HUES6 (cell line): ENCODE data around the gene UBA7.
"Not testable (repeated sequence)": the region's sequence is repeated elsewhere in the genome, so short reads cannot be mapped to it uniquely, and the experiment has no call there.

Source experiments
- H3K27ac ChIP-seq: 2 replicates; pipeline ENCODE4 v1.7.0; 2013; ENCODE audit warnings: low read depth, mild to moderate bottlenecking, low read length, inconsistent platforms
- H3K27me3 ChIP-seq: 2 replicates; pipeline ENCODE4 v1.6.1; 2013; ENCODE audit warnings: low read length; ENCODE audit not compliant: control insufficient read depth, insufficient read depth
- H3K36me3 ChIP-seq: 2 replicates; pipeline ENCODE4 v1.6.1; 2013; ENCODE audit warnings: low read length; ENCODE audit not compliant: control insufficient read depth, insufficient read depth
- H3K4me1 ChIP-seq: 2 replicates; pipeline ENCODE4 v1.6.1; 2013; ENCODE audit warnings: low read length; ENCODE audit not compliant: control insufficient read depth, insufficient read depth
- H3K4me3 ChIP-seq: 2 replicates; pipeline ENCODE4 v1.5.1; 2013; ENCODE audit warnings: low read depth, low read length
- H3K9ac ChIP-seq: one replicate; pipeline ENCODE4 v1.6.1; 2013; ENCODE audit warnings: mild to moderate bottlenecking, low read length
- H3K9me3 ChIP-seq: 2 replicates; pipeline ENCODE4 v1.6.1; 2013; ENCODE audit warnings: low read depth, low read length; ENCODE audit not compliant: control insufficient read depth, insufficient read depth

UBA7 gene

DNA sequence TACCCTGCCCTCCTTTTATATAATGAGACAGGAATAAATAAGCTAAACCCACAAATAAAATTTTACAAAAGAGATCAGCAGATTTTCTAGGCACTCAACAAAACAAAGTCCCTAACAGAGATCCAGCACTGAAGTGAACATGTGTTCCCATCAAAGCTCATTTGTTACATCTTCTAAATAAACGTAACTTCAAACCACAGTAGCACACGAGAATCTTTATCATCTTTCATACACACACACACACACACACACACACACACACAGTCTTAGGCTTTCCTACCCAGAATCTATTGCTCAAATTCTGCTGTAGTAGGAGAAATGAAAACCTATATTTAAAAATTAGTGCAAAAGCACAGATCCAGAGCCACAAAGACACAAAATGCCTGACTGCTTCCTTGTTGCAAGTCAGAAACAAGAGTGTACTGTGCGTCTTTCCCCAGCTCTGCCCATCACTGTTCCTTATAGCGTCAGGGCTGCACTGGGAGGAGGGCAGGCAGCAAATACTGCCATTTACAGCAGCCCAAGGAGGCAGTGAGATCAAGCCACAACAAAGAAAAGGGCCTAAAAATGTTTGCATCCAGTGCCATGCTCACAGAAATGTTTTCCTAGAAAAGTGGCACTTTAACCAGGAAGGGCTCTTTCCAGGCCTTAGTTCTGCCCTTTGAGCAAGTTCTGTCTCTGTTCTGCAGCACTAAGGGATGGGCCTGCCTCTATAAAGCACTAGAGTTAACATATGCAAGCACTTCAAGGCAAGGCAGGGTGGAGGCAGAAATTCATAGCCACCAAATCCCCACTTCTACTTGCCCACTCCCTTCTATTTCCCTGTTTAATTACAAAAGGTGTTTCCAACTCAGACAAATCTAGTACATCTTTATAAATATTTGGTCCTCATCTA lies 33.4 kb downstream of the UBA7 start:
- Histone ChIP-seq H3K27ac (no peak overlapping the region), H3K27me3 (no peaks in the 10 kb centered on the region), H3K4me1 (no peaks in the 10 kb centered on the region), H3K36me3 (peaks cover 25% of the 10 kb centered on the region), H3K4me3 (no peak overlapping the region), H3K9ac (no peak overlapping the region), H3K9me3 (no peaks in the 10 kb centered on the region)

DNA sequence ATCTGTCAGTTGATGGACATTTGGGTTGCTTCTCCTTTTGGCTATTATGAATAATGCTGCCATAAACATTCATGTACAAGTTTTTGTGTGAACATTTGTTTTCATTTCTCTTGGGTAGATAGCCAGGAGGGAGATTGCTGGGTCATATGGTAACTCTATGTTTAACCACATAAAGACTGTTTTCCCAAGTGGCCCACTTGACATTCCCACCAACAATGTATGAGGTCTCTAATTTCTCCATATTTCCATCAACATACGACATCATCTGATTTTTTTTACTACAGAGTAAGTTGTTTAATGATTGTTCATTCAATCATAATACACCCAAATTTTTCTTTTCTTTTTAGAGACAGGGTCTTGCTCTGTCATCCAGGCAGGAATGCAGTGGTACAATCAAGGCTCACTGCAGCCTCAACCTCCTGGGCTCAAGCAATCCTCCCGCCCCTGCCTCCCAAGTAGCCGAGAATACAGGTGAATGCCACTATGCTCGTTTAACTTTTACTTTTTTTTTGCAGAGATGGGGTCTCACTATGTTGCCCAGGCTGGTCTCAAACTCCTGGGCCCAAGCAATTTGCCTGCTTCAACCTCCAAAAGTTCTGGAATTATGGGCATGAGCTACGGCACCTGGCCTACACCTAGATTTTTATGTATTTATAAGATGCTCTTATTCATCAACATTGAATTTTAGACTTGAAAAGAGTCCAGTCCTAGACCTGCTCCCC lies 34.2 kb downstream of the UBA7 start:
- no peak overlapping the region for H3K4me3 ChIP-seq
- H3K27ac ChIP-seq, result no peak overlapping the region
- H3K27me3 ChIP-seq, result no peaks in the 10 kb centered on the region
- H3K4me1 ChIP-seq, result no peaks in the 10 kb centered on the region
- H3K36me3 ChIP-seq, result peaks cover 25% of the 10 kb centered on the region
- no peaks in the 10 kb centered on the region for H3K9me3 ChIP-seq
- no peak overlapping the region for H3K9ac ChIP-seq

DNA sequence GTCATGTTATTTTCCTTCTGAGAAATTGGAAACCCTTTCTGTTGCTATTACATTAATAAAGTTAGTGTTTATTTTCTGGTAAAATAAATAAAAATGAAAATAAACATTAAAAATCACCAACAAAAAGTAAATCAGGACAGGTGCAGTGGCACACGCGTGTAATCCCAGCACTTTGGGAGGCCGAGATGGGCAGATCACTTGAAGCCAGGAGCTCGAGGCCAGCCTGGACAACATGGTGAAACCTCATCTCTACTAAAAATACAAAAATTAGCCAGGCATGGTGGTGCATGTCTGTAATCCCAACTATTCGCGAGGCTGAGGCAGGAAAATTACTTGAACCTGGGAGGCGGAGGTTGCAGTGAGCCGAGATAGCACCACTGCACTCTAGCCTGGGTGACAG lies 37.7 kb downstream of the UBA7 start:
- not testable (repeated sequence) for H3K9me3 ChIP-seq, H3K27ac ChIP-seq, H3K9ac ChIP-seq, H3K4me1 ChIP-seq, H3K27me3 ChIP-seq, H3K4me3 ChIP-seq
- H3K36me3 ChIP-seq, result peaks cover 18% of the 10 kb centered on the region

DNA sequence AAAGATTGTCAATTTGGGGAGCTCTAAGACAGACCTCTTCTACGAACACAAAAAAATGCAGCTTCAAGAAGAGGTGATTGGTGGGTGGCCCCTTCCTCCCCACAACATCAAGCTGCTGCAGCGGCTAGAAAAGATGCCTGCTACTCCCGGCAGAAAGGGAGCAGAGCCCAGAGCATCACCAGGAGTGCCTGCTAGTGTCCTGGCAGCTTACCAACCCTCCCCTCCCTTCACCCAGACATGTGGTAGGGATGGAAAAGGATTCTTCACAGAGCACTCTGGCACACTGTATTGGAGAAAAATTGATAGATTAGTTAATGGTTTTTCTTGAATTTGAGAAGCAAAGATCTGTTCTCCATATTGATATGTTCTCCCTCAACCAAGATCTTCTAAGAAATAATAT lies 38.2 kb downstream of the UBA7 start:
- Histone ChIP-seq H3K9ac (no peak overlapping the region), H3K4me1 (no peaks in the 10 kb centered on the region), H3K4me3 (no peak overlapping the region), H3K9me3 (no peaks in the 10 kb centered on the region), H3K36me3 (peaks cover 18% of the 10 kb centered on the region), H3K27me3 (no peaks in the 10 kb centered on the region), H3K27ac (no peak overlapping the region)

DNA sequence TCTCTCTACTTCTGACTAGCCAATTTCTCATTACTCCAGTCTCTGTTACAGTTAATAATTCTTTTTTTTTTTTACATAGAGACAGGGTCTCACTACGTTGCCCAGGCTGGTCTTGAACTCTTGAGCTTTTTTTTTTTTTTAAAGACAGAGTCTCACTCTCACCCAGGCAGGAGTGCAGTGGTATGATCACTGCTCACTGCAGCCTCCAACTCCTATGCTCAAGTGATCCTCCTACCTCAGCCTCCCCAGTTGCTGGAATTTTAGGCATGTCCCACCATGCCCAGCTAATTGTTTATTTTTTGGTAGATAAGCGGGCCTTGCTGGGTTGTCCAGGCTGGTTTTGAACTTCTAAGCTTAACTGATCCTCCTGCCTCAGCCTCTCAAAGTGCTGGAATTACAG lies 41.0 kb downstream of the UBA7 start:
- no peaks in the 10 kb centered on the region for H3K9me3 ChIP-seq
- no peak overlapping the region for H3K9ac ChIP-seq
- H3K4me1 ChIP-seq, result no peaks in the 10 kb centered on the region
- no peak overlapping the region for H3K27ac ChIP-seq
- H3K36me3 ChIP-seq, result peaks cover 11% of the 10 kb centered on the region
- H3K4me3 ChIP-seq, result no peak overlapping the region
- no peaks in the 10 kb centered on the region for H3K27me3 ChIP-seq

DNA sequence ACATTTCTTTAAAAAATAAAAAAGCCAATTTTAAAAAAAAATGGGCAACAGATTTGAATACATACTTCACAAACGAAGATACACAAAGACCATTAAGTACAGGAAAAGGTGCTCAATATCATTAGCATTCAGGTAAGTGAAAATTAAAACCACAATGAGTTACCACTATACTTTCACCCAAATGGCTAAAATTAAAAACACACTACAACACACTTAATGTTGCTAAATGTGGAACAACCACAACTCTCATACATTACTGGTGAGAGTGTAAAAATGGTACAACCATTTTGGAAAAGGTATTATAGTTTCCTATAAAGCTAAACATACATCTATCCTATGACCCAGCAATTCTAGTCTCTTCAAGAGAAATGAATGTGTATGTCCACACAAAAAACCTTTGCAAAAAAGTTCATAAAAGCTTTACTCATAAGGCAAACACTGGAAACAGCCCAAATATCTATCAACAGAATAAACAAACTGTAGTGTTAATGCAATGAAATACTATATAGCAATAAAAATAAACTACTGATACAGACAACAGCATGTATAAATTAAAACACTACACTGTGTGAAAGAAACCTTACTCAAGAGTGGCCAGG lies 42.3 kb downstream of the UBA7 start:
- no peak overlapping the region for H3K4me3 ChIP-seq
- no peak overlapping the region for H3K9ac ChIP-seq
- no peaks in the 10 kb centered on the region for H3K4me1 ChIP-seq
- H3K27ac ChIP-seq, result no peak overlapping the region
- H3K27me3 ChIP-seq, result no peaks in the 10 kb centered on the region
- H3K36me3 ChIP-seq, result peaks cover 8% of the 10 kb centered on the region
- no peaks in the 10 kb centered on the region for H3K9me3 ChIP-seq

DNA sequence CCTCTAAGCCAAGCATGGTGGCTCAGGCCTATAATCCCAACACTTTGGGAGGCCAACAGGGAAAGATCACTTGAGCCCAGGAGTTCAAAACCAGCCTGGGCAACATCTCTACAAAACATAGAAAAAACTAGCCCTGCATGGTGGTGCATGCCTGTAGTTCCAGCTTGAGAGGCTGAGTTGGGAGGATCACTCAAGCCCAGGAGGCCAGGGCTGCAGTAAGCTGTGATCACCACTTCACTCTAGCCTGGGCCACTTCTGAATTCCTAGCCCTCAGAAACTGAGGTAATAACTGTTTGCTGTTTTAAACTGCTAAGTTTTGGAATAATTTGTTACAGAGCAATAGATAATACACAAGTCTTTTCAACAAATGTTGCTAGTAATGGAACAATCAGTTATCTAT lies 43.8 kb downstream of the UBA7 start:
- no peak overlapping the region for H3K27ac ChIP-seq
- no peaks in the 10 kb centered on the region; the same call in none of the 2 replicates for H3K36me3 ChIP-seq
- no peak overlapping the region for H3K4me3 ChIP-seq
- no peaks in the 10 kb centered on the region for H3K27me3 ChIP-seq
- no peaks in the 10 kb centered on the region for H3K9me3 ChIP-seq
- H3K9ac ChIP-seq, result no peak overlapping the region
- no peaks in the 10 kb centered on the region for H3K4me1 ChIP-seq

DNA sequence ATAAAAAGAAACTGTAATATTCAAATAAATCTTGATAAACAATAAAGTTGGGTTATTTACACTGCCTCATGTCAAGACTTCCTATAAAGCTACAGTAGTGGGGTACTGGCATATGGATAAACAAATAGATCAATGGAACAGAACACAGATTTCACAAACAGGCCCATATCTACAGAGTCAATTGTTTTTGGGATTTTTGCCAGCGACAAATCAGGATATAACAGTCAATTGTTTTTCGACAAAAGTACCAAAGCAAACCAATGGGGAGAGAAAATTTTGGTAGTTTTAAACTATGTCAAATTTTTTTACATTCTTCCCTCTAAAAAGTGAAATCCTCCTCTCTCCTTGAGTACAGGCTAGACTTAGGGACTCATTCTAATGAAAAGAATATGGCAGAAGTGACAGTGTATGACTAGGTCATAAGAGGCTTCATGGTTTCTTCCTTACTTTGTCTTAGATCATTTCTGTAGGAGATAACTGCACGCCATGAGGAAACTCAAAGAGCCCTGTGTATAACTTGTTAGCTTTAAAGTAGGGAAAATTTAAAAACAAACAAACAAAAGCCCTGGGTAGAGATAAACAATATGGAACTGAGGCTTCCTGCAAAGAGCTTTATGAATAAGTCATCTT lies 44.4 kb downstream of the UBA7 start:
- H3K27ac ChIP-seq, result no peak overlapping the region
- no peaks in the 10 kb centered on the region; the same call in 1 of the 2 replicates for H3K36me3 ChIP-seq
- H3K4me3 ChIP-seq, result no peak overlapping the region
- no peaks in the 10 kb centered on the region for H3K4me1 ChIP-seq
- H3K9me3 ChIP-seq, result no peaks in the 10 kb centered on the region
- H3K9ac ChIP-seq, result no peak overlapping the region
- no peaks in the 10 kb centered on the region for H3K27me3 ChIP-seq

DNA sequence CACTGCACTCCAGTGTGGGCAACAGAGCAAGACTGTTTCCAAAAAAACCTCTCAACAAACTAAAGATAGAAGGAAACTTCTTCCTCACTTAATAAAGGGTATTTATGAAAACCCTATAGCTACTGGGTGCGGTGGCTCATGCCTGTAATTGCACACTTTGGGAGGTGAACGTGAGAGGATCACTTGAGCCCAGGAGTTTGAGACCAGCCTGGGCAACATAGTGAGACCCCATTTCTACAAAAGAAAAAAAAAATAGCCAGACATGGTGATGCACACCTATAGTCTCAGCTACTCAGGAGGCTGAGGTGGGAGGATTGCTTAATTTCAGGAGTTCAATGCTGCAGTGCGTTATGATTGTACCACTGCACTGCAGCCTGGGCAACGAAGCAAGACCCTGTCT lies 49.8 kb downstream of the UBA7 start:
- no peaks in the 10 kb centered on the region for H3K4me1 ChIP-seq
- H3K9me3 ChIP-seq, result no peaks in the 10 kb centered on the region
- no peak overlapping the region for H3K4me3 ChIP-seq
- no peak overlapping the region for H3K9ac ChIP-seq
- no peaks in the 10 kb centered on the region for H3K27me3 ChIP-seq
- no peaks in the 10 kb centered on the region for H3K36me3 ChIP-seq
- no peak overlapping the region for H3K27ac ChIP-seq

DNA sequence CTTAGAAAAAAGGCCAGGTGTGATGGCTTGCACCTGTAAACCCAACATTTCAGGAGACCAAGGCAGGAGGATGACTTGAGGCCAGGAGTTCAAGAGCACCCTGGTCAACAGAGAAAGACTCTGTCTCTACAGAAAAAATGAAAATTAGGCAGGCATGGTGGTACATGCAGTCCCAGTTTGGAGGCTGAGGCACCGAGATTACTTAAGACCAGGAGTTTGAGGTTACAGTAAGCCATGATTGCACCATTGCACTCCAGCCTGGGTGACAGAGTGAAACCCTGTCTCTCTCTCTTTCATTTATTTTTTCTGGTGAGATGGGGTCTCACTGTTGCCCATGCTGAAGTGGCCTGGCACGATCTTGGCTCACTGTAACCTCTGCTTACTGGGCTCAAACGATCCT lies 52.1 kb downstream of the UBA7 start:
- H3K27ac ChIP-seq, result no peak overlapping the region
- no peaks in the 10 kb centered on the region for H3K36me3 ChIP-seq
- no peak overlapping the region for H3K9ac ChIP-seq
- no peaks in the 10 kb centered on the region for H3K4me1 ChIP-seq
- no peaks in the 10 kb centered on the region for H3K27me3 ChIP-seq
- H3K4me3 ChIP-seq, result no peak overlapping the region
- H3K9me3 ChIP-seq, result no peaks in the 10 kb centered on the region

DNA sequence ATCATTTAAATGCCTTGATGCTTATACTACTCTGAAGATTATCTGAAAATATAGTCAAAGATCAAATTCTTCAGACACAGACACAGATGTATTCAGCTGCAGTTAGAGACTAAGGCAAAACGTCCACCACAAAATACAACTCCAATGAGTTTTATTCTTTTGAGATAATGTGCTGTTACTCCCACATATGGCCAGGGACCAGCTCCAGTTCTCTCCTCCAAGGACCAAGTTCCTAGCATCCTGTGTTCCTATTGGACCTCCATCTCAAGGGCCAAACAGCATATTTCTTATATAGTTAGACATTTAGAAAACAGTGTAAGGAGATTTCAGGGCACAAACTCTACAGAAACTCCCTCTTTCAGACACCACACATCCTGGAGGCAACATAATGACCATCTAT lies 54.5 kb downstream of the UBA7 start:
- no peak overlapping the region for H3K4me3 ChIP-seq
- H3K9ac ChIP-seq, result no peak overlapping the region
- H3K9me3 ChIP-seq, result no peaks in the 10 kb centered on the region
- H3K27ac ChIP-seq, result no peak overlapping the region
- no peaks in the 10 kb centered on the region for H3K36me3 ChIP-seq
- H3K27me3 ChIP-seq, result no peaks in the 10 kb centered on the region
- H3K4me1 ChIP-seq, result no peaks in the 10 kb centered on the region
